Measurements from ENCODE around the gene TMED8. TPM values are rescaled to one million over a fixed set of nuclear protein-coding genes. Genes with fewer than 3 reads are reported as not detected.

TMED8 gene
- total and polyA plus RNA-seq, 2 of the 13 experiments (the other 11 are each of a cell fraction or from before 2014, with no cell fraction given), result 6.0 to 11.7 TPM

DNA sequence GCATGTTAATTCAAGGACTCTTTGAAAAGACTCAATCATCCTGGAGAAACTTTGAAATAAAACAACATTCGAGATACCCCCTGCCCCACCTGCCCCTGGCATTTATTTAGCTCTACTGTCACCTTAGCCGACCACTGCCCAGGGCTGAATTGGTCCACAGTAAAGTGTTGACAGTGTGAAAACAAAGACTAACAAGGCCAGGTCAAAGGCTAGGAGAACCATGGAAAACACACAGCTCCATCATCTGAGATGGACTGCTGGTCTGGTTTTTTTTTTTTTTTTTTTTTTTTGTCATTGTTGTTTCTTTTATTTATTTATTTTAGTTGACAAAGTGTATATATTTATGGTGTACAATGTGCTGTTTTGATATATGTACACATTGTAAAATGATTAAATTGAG, 30.4 kb downstream of the TMED8 start:
- in situ Hi-C loops (cut with HindIII; ENCODE audit: extremely low pct_ligation_motif_present, low pct_unique_long_range_greater_than_20kb), result no loop called here
- no peaks in the 10 kb centered on the region for H3K27me3 ChIP-seq (ENCODE audit: control insufficient read depth in 1 of 2, insufficient read depth in 2 of 2, low read length in 2 of 2)
- no peak overlapping the region for H2AFZ ChIP-seq (ENCODE audit: low read length)
- no peak overlapping the region for H3K27ac ChIP-seq (ENCODE audit: extremely low read length, insufficient read depth, low read length)
- H3K36me3 ChIP-seq (replicated peaks in 1 of 2; ENCODE audit: control insufficient read depth in 1 of 2, insufficient read depth in 2 of 2, low read length in 2 of 2), result peaks cover 4 to 18% of the 10 kb centered on the region in 2 experiments
- POLR2A ChIA-PET, result no interaction called here
- no peak overlapping the region for H3K9ac ChIP-seq (ENCODE audit: insufficient read depth, low read depth, low read length)
- 29% methylated on average over 2 of the region's 2 CpGs for WGBS (ENCODE audit: low lambda C conversion rate)
- H3K4me1 ChIP-seq (ENCODE audit: insufficient read depth, low read length), result peaks cover 20% of the 10 kb centered on the region
- H3K4me3 ChIP-seq (replicated peaks in 1 of 3; ENCODE audit: insufficient read depth in 1 of 3, low read depth in 2 of 3, low read length in 3 of 3), result no peak overlapping the region
- intact Hi-C loops (cut with micrococcal nuclease; ENCODE audit: unreplicated experiment), result no loop called here
- CTCF ChIA-PET (ENCODE audit: low intra/inter-chr PET ratio, low total read pairs), result no interaction called here
- ATAC-seq, result peak; percentile 91
- H4K20me1 ChIP-seq (ENCODE audit: insufficient read depth, low read length), result no peaks in the 10 kb centered on the region
- no peak overlapping the region for H3K4me2 ChIP-seq (ENCODE audit: low read depth, low read length)
- FAIRE-seq, result no peak
- peak; percentile 39 for DNase-seq (ENCODE audit: low spot score)
- no peaks in the 10 kb centered on the region for H3K79me2 ChIP-seq (ENCODE audit: insufficient read depth, low read length)
- BruUV-seq (replicated peaks), result no TSS peak
- H3K9me3 ChIP-seq (ENCODE audit: low read length), result no peaks in the 10 kb centered on the region
- TF ChIP-seq CTCF (CRISPR knock-in tag; IDR thresholded peaks at IDR 0.05), result no peak
- TF ChIP-seq FOXP1 (IDR thresholded peaks at IDR 0.05), result no peak
- TF ChIP-seq FOXP1 (CRISPR knock-in tag; IDR thresholded peaks at IDR 0.05), result peak; percentile 46; the same call in 1 of the 2 replicates
- TF ChIP-seq, protein P1, sequence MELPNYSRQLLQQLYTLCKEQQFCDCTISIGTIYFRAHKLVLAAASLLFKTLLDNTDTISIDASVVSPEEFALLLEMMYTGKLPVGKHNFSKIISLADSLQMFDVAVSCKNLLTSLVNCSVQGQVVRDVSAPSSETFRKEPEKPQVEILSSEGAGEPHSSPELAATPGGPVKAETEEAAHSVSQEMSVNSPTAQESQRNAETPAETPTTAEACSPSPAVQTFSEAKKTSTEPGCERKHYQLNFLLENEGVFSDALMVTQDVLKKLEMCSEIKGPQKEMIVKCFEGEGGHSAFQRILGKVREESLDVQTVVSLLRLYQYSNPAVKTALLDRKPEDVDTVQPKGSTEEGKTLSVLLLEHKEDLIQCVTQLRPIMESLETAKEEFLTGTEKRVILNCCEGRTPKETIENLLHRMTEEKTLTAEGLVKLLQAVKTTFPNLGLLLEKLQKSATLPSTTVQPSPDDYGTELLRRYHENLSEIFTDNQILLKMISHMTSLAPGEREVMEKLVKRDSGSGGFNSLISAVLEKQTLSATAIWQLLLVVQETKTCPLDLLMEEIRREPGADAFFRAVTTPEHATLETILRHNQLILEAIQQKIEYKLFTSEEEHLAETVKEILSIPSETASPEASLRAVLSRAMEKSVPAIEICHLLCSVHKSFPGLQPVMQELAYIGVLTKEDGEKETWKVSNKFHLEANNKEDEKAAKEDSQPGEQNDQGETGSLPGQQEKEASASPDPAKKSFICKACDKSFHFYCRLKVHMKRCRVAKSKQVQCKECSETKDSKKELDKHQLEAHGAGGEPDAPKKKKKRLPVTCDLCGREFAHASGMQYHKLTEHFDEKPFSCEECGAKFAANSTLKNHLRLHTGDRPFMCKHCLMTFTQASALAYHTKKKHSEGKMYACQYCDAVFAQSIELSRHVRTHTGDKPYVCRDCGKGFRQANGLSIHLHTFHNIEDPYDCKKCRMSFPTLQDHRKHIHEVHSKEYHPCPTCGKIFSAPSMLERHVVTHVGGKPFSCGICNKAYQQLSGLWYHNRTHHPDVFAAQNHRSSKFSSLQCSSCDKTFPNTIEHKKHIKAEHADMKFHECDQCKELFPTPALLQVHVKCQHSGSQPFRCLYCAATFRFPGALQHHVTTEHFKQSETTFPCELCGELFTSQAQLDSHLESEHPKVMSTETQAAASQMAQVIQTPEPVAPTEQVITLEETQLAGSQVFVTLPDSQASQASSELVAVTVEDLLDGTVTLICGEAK (IDR thresholded peaks at IDR 0.05), result 0 out of 2 replicates have a peak, but pooled peaks have one; percentile 15
- TF ChIP-seq, protein P1 (CRISPR knock-in tag; IDR thresholded peaks at IDR 0.05), result no peak; the same call in 1 of the 2 replicates
- TF ChIP-seq HDAC1 (CRISPR knock-in tag; IDR thresholded peaks at IDR 0.05), result peak; percentile 28; the same call in 1 of the 2 replicates
- no peak for TF ChIP-seq FOXK1 (CRISPR knock-in tag; IDR thresholded peaks at IDR 0.05; ENCODE audit: borderline replicate concordance, low read depth)
- TF ChIP-seq AHDC1 (CRISPR knock-in tag; IDR thresholded peaks at IDR 0.05; ENCODE audit: borderline replicate concordance), result peak; percentile 26; the same call in 1 of the 2 replicates
- TF ChIP-seq ESRRA (CRISPR knock-in tag; IDR thresholded peaks at IDR 0.05; ENCODE audit: low read depth), result no peak
